ENCODE measurements around the gene CREBZF.

DNA sequence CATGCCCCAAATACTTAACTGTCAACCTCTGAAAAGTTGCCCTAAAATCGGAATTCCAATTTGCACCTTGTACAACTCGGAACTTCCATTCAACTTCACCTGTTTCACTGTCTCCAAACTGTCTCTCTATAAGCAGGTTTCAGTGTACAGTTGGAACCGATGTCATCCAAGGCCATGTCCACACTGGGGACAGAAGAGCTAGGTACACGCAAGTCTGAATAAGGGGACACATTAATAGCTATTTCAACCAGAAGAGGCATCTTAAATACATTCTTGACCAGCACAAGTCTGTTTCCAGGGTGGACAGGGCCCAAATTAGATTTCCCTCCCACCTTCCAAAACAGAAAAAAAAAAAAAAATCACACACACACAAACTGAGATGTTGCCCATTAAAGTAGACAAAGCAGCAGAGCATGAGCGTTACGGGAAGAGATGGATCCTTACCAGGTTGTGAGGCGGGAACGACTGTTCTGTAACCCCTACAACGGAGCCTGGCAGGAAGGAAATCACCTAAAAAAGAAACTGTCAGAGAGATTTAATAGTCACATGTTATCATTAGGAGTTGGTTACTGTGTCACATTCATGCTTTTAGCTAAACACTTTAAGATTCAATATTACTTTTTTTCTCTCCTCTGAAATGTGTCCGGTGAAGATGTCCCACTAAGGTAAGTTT is 1.7 kb downstream of the CREBZF start:
- TF ChIP-seq, protein P1, sequence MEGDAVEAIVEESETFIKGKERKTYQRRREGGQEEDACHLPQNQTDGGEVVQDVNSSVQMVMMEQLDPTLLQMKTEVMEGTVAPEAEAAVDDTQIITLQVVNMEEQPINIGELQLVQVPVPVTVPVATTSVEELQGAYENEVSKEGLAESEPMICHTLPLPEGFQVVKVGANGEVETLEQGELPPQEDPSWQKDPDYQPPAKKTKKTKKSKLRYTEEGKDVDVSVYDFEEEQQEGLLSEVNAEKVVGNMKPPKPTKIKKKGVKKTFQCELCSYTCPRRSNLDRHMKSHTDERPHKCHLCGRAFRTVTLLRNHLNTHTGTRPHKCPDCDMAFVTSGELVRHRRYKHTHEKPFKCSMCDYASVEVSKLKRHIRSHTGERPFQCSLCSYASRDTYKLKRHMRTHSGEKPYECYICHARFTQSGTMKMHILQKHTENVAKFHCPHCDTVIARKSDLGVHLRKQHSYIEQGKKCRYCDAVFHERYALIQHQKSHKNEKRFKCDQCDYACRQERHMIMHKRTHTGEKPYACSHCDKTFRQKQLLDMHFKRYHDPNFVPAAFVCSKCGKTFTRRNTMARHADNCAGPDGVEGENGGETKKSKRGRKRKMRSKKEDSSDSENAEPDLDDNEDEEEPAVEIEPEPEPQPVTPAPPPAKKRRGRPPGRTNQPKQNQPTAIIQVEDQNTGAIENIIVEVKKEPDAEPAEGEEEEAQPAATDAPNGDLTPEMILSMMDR (IDR thresholded peaks at IDR 0.05), result no peak
- TF ChIP-seq POLR2A (IDR thresholded peaks at IDR 0.05) (no peak), POLR2AphosphoS5 (IDR thresholded peaks at IDR 0.05) (no peak), EP300 (IDR thresholded peaks at IDR 0.05) (no peak)

Measured in suprapubic skin (tissue), 4 donors.